K562 (cell line): Measurements from ENCODE around the gene PPP1R15A. TPM values are rescaled to one million over a fixed set of nuclear protein-coding genes. Genes with fewer than 3 reads are reported as not detected.
A peak's percentile ranks its signal among the peaks of the same experiment; 100 is the strongest.

ENCODE experiments used
- BCL6 ChIP-seq: fragments of 250-450 bp; sonication (Bioruptor Pico); IDR thresholded peaks from 2 replicates; pipeline ENCODE4 v1.4.0; 2020
- CTBP1 ChIP-seq: fragments of 450-650 bp; IDR thresholded peaks from 2 replicates; pipeline ENCODE4 v1.6.1; 2016; ENCODE audit warnings: borderline replicate concordance
- HCFC1 ChIP-seq: IDR thresholded peaks from 2 replicates; pipeline ENCODE4 v1.6.1; 2012; ENCODE audit warnings: low read depth, low read length, improper control_type of control experiment
- JUNB ChIP-seq: fragments of 450-650 bp; formaldehyde crosslinking; conservative IDR thresholded peaks from 2 replicates; pipeline ENCODE4 v1.4.0; 2020; ENCODE audit warnings: mild to moderate bottlenecking
- KLF1 ChIP-seq: fragments of 450-650 bp; IDR thresholded peaks from 2 replicates; pipeline ENCODE4 v1.6.1; 2016; ENCODE audit warnings: missing genetic modification characterization, missing compliant biosample characterization
- MAZ ChIP-seq, 2 experiments: fragments of 450-650 bp in 1 of 2; sonication (generic) in 1 of 2; formaldehyde crosslinking; IDR thresholded peaks in 1 of 2; conservative IDR thresholded peaks in 1 of 2; 2 replicates each; pipeline versions ENCODE4 v1.4.0 to v1.5.0; 2020; ENCODE audit warnings: mild to moderate bottlenecking in 1 of 2, missing genetic modification reagents in 1 of 2
- PYGO2 ChIP-seq: fragments of 450-650 bp; IDR thresholded peaks from 2 replicates; pipeline ENCODE4 v1.6.1; 2016; ENCODE audit warnings: mild to moderate bottlenecking, missing genetic modification characterization, moderate library complexity, missing compliant biosample characterization
- SMAD3 ChIP-seq: fragments of 450-650 bp; formaldehyde crosslinking; conservative IDR thresholded peaks from 2 replicates; pipeline ENCODE4 v1.4.0; 2020; ENCODE audit warnings: mild to moderate bottlenecking
- TBP ChIP-seq: optimal IDR thresholded peaks from 2 replicates; pipeline ENCODE3; 2011; ENCODE audit warnings: low read depth, low read length, improper control_type of control experiment
- ZNF445 ChIP-seq: fragments of 250-450 bp; sonication (Bioruptor Pico); IDR thresholded peaks from 2 replicates; pipeline ENCODE4 v1.4.0; 2020; ENCODE audit warnings: low read depth, mild to moderate bottlenecking, moderate library complexity
- ZNF583 ChIP-seq: fragments of 250-450 bp; sonication (Bioruptor Pico); IDR thresholded peaks from 2 replicates; pipeline ENCODE4 v1.4.0; 2020
- ZNF699 ChIP-seq: fragments of 250-450 bp; sonication (Bioruptor Pico); IDR thresholded peaks from 2 replicates; pipeline ENCODE4 v1.8.0; 2021; ENCODE audit warnings: mild to moderate bottlenecking, moderate library complexity; ENCODE audit not compliant: insufficient replicate concordance
- ZNF707 ChIP-seq: fragments of 250-450 bp; sonication (Bioruptor Pico); conservative IDR thresholded peaks from 2 replicates; pipeline ENCODE4 v1.8.0; 2022; ENCODE audit warnings: inconsistent platforms, mild to moderate bottlenecking, moderate library complexity
- polyA plus RNA-seq, 8 experiments: library from polyadenylated mRNA; depleted of rRNA in 4 of 8; stranded (reverse) in 5 of 8; unstranded in 3 of 8; fragments of >200 nt; fragmentation: Nextera tagmentation in 2 of 8; fragmentation: Illumina TruSeq in 1 of 8; extraction: Ambion mirVana in 2 of 8; extraction: Trizol in 1 of 8; gene quantifications; 2 replicates each; pipeline versions ENCODE4 v1.2.1 to v1.2.3, GENCODE V29; 2011 to 2014; ENCODE audit warnings: inconsistent platforms in 1 of 8, missing spikeins in 1 of 8
- total RNA-seq, 7 experiments: library from RNA; depleted of rRNA in 6 of 7; stranded (reverse); fragments of >200 nt in 6 of 7; fragmentation: Illumina TruSeq in 2 of 7; extraction: Trizol in 2 of 7; gene quantifications; 2 replicates each; pipeline versions ENCODE4 v1.2.1 to v1.2.3, GENCODE V29; 2011 to 2021; ENCODE audit warnings: low replicate concordance in 1 of 7
- TF ChIP-seq, protein P1 (sequence below): conservative IDR thresholded peaks from 2 replicates; pipeline ENCODE4 v1.6.1; 2011; ENCODE audit warnings: low read depth, mild to moderate bottlenecking, low read length; ENCODE audit not compliant: control insufficient read depth
- TF ChIP-seq, protein P2 (sequence below): fragments of 250-450 bp; sonication (Bioruptor Pico); IDR thresholded peaks from 2 replicates; pipeline ENCODE4 v1.8.0; 2022; ENCODE audit warnings: moderate library complexity, mild to moderate bottlenecking, inconsistent platforms
- TF ChIP-seq, protein P3 (sequence below): fragments of 250-450 bp; sonication (Bioruptor Pico); IDR thresholded peaks from 2 replicates; pipeline ENCODE4 v1.8.0; 2021; ENCODE audit warnings: moderate library complexity, mild to moderate bottlenecking, inconsistent platforms
- TF ChIP-seq, protein P4 (sequence below): fragments of 450-650 bp; conservative IDR thresholded peaks from 2 replicates; pipeline ENCODE4 v1.6.1; 2016; ENCODE audit warnings: missing genetic modification characterization, low read depth, mild to moderate bottlenecking, control low read depth, missing compliant biosample characterization
- TF ChIP-seq, protein P5 (sequence below): fragments of 250-450 bp; sonication (Bioruptor Pico); IDR thresholded peaks from 2 replicates; pipeline ENCODE4 v1.5.1; 2021; ENCODE audit warnings: mild to moderate bottlenecking

The PPP1R15A gene
- total and polyA plus RNA-seq, 9 of the 15 experiments (the other 6 are each of a cell fraction or from before 2014, with no cell fraction given) = 0.42 to 73.7 (median 44.0) TPM

DNA sequence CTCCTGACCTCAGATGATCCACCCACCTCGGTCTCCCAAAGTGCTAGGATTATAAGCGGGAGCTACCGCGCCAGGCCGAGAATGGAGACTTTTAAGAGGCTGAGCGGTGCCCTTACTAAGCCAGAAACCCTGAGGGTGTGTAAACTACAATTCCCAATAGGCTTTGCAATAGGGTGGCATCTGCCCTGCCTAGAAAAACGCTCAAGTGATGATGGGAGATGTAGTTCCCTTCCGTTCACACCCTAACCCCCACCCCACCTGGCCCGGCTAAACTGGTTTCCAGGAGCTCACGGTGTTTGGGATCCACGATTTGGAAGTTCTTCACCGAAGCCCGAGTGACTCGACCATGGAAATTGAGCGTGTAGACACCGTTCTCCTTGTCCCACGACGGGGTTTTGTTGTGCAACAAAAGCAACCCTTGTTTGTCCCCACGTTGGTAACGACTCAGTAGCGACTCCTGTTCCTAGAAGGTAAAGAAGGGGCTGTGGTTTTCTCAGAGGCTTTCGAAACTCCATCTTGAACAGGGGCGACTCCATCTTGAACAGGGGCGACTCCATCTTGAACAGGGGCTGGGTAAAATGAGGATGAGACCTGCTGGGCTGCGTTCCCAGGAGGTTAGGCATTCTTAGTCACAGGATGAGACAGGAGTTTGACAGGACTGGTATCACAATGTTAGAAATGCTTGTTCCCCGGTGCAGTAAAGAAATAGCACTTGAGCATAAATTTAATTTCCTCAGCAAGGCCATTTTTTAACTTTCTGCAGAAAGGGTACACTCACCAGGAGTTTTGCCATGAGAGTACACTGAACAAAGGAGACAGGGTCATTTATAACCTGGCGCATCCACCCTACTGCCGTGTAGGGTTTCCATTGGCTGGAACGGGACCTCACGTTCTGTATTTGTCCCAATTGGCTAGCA lies 9.8 kb downstream of the PPP1R15A start (continued):
- TF ChIP-seq, protein P1, sequence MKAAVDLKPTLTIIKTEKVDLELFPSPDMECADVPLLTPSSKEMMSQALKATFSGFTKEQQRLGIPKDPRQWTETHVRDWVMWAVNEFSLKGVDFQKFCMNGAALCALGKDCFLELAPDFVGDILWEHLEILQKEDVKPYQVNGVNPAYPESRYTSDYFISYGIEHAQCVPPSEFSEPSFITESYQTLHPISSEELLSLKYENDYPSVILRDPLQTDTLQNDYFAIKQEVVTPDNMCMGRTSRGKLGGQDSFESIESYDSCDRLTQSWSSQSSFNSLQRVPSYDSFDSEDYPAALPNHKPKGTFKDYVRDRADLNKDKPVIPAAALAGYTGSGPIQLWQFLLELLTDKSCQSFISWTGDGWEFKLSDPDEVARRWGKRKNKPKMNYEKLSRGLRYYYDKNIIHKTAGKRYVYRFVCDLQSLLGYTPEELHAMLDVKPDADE = peak; percentile 91; the same call in 1 of the 2 replicates
- TF ChIP-seq, protein P2, sequence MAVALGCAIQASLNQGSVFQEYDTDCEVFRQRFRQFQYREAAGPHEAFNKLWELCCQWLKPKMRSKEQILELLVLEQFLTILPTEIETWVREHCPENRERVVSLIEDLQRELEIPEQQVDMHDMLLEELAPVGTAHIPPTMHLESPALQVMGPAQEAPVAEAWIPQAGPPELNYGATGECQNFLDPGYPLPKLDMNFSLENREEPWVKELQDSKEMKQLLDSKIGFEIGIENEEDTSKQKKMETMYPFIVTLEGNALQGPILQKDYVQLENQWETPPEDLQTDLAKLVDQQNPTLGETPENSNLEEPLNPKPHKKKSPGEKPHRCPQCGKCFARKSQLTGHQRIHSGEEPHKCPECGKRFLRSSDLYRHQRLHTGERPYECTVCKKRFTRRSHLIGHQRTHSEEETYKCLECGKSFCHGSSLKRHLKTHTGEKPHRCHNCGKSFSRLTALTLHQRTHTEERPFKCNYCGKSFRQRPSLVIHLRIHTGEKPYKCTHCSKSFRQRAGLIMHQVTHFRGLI = peak; percentile 92
- TF ChIP-seq, protein P3, sequence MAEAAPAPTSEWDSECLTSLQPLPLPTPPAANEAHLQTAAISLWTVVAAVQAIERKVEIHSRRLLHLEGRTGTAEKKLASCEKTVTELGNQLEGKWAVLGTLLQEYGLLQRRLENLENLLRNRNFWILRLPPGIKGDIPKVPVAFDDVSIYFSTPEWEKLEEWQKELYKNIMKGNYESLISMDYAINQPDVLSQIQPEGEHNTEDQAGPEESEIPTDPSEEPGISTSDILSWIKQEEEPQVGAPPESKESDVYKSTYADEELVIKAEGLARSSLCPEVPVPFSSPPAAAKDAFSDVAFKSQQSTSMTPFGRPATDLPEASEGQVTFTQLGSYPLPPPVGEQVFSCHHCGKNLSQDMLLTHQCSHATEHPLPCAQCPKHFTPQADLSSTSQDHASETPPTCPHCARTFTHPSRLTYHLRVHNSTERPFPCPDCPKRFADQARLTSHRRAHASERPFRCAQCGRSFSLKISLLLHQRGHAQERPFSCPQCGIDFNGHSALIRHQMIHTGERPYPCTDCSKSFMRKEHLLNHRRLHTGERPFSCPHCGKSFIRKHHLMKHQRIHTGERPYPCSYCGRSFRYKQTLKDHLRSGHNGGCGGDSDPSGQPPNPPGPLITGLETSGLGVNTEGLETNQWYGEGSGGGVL = peak; percentile 89
- TF ChIP-seq KLF1 (tag) (peak; percentile 81), MAZ (CRISPR knock-in tag; conservative IDR thresholded peaks at IDR 0.05 in 1 of 2, IDR thresholded peaks at IDR 0.05 in 1 of 2) (peak in 1 of 2 experiments; percentile 62; a peak in 2 of 4 replicates), JUNB (no peak), SMAD3 (CRISPR knock-in tag) (peak; percentile 95), HCFC1 (peak; percentile 97), PYGO2 (tag) (peak; percentile 96), ZNF707 (CRISPR knock-in tag) (peak; percentile 79), ZNF699 (CRISPR knock-in tag) (peak; percentile 87), ZNF583 (peak; percentile 95), TBP (no peak), ZNF445 (CRISPR knock-in tag) (no peak; the same call in 1 of the 2 replicates), CTBP1 (no peak), BCL6 (CRISPR knock-in tag) (peak; percentile 86)
- TF ChIP-seq, protein P4, sequence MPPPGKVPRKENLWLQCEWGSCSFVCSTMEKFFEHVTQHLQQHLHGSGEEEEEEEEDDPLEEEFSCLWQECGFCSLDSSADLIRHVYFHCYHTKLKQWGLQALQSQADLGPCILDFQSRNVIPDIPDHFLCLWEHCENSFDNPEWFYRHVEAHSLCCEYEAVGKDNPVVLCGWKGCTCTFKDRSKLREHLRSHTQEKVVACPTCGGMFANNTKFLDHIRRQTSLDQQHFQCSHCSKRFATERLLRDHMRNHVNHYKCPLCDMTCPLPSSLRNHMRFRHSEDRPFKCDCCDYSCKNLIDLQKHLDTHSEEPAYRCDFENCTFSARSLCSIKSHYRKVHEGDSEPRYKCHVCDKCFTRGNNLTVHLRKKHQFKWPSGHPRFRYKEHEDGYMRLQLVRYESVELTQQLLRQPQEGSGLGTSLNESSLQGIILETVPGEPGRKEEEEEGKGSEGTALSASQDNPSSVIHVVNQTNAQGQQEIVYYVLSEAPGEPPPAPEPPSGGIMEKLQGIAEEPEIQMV (tag) = peak; percentile 88
- TF ChIP-seq, protein P5, sequence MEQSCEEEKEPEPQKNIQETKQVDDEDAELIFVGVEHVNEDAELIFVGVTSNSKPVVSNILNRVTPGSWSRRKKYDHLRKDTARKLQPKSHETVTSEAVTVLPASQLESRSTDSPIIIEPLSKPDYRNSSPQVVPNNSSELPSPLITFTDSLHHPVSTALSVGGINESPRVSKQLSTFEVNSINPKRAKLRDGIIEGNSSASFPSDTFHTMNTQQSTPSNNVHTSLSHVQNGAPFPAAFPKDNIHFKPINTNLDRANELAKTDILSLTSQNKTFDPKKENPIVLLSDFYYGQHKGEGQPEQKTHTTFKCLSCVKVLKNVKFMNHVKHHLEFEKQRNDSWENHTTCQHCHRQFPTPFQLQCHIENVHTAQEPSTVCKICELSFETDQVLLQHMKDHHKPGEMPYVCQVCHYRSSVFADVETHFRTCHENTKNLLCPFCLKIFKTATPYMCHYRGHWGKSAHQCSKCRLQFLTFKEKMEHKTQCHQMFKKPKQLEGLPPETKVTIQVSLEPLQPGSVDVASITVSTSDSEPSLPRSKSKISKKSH (CRISPR knock-in tag) = peak; percentile 54; the same call in 1 of the 2 replicates
